GM12878 (cell line): Measurements from ENCODE around the gene PCED1A. TPM values are rescaled to one million over a fixed set of nuclear protein-coding genes. Genes with fewer than 3 reads are reported as not detected.

Experiments used
- ATAC-seq: fragments of 200-7000 bp; cut with Tn5 transposase; 3 replicates; pipeline ENCODE4 v1.9.1; 2020; ENCODE audit warnings: mild to moderate bottlenecking, moderate library complexity
- BruUV-seq: library from RNA; stranded (reverse); fragments of 400-500 nt; replicated peaks from 2 replicates; lab custom pipeline; 2021; lab: Mats Ljungman, UMichigan
- CTCF ChIA-PET: fragments of 300-600 bp; sonication (Branson Sonifier 250); formaldehyde crosslinking; extraction: SDS; loops from one replicate; lab custom pipeline; 2021; ENCODE audit warnings: inconsistent platforms; lab: Yijun Ruan, JAX
- POLR2A ChIA-PET: fragments of 350-600 bp; formaldehyde crosslinking; extraction: SDS; loops from one replicate; lab custom pipeline; 2021; ENCODE audit warnings: inconsistent platforms; lab: Charles Lee
- RAD21 ChIA-PET: fragments of 300-600 bp; sonication (Branson Sonifier 250); formaldehyde crosslinking; loops from one replicate; lab custom pipeline; 2023; ENCODE audit warnings: antibody characterized with exemption; ENCODE audit not compliant: unreplicated experiment; lab: Charles Lee
- SMC1A ChIA-PET: fragments of 300-600 bp; sonication (Branson Sonifier 250); formaldehyde crosslinking; loops from one replicate; lab custom pipeline; 2023; ENCODE audit not compliant: unreplicated experiment, uncharacterized antibody; lab: Charles Lee
- DNase-seq: peaks from one replicate; pipeline ENCODE4 v3.0.0-alpha.2; 2011; ENCODE audit warnings: low read depth, low spot score
- FAIRE-seq: peaks from 3 replicates; lab custom pipeline; 2011; peaks lifted over from hg19 to GRCh38; lab: Jason Lieb, UNC
- H2AFZ ChIP-seq: 2 replicates; pipeline ENCODE4 v1.6.0; 2011; ENCODE audit warnings: low read depth, low read length, control low read depth; ENCODE audit not compliant: control insufficient read depth
- H3K27ac ChIP-seq: 2 replicates; pipeline ENCODE4 v1.5.1; 2011; ENCODE audit warnings: control low read depth; ENCODE audit not compliant: control insufficient read depth, insufficient read depth
- H3K27me3 ChIP-seq, 2 experiments: replicated peaks in 1 of 2; 2 replicates each; pipeline versions ENCODE4 v1.6.0 to v1.6.1; 2011; ENCODE audit warnings: low read length in 1 of 2; ENCODE audit not compliant: control insufficient read depth in 2 of 2, insufficient read depth in 2 of 2
- H3K36me3 ChIP-seq, 2 experiments: 2 replicates each; pipeline ENCODE4 v1.5.1; 2011; ENCODE audit warnings: low read length in 1 of 2; ENCODE audit not compliant: control insufficient read depth in 2 of 2, insufficient read depth in 2 of 2
- H3K4me1 ChIP-seq: 2 replicates; pipeline ENCODE4 v1.6.1; 2011; ENCODE audit warnings: mild to moderate bottlenecking, low read length, moderate library complexity, mixed read lengths; ENCODE audit not compliant: control insufficient read depth, insufficient read depth
- H3K4me2 ChIP-seq: 2 replicates; pipeline ENCODE4 v1.6.0; 2011; ENCODE audit warnings: control low read depth; ENCODE audit not compliant: control insufficient read depth, insufficient read depth
- H3K4me3 ChIP-seq: fragments of 200-600 bp; sonication (generic); 2 replicates; pipeline ENCODE4 v1.5.1; 2016
- H3K79me2 ChIP-seq: 2 replicates; pipeline ENCODE4 v1.6.0; 2011; ENCODE audit warnings: low read length; ENCODE audit not compliant: control insufficient read depth, insufficient read depth
- H3K9ac ChIP-seq: 2 replicates; pipeline ENCODE4 v1.8.0; 2011; ENCODE audit warnings: low read length, control low read depth, mixed read lengths; ENCODE audit not compliant: control insufficient read depth, insufficient read depth
- H3K9me3 ChIP-seq: replicated peaks from 3 replicates; pipeline ENCODE4 v1.5.1; 2011; ENCODE audit warnings: mild to moderate bottlenecking, low read length; ENCODE audit not compliant: control insufficient read depth, insufficient read depth
- H4K20me1 ChIP-seq: 2 replicates; pipeline ENCODE4 v1.6.0; 2011; ENCODE audit not compliant: control insufficient read depth, insufficient read depth
- CBFB ChIP-seq: IDR thresholded peaks from 2 replicates; pipeline ENCODE4 v1.6.1; 2016; ENCODE audit warnings: antibody characterized with exemption, low read depth
- FOXM1 ChIP-seq: IDR thresholded peaks from 2 replicates; pipeline ENCODE4 v1.6.1; 2012; ENCODE audit warnings: low read depth, mild to moderate bottlenecking, inconsistent platforms, low read length, moderate library complexity
- HCFC1 ChIP-seq: fragments of 150-350 bp; IDR thresholded peaks from 2 replicates; pipeline ENCODE4 v1.6.1; 2014; ENCODE audit warnings: low read length
- HDGF ChIP-seq: fragments of 450-650 bp; IDR thresholded peaks from 2 replicates; pipeline ENCODE4 v1.6.1; 2016; ENCODE audit warnings: antibody characterized with exemption
- KDM1A ChIP-seq: fragments of 200-600 bp; sonication (generic); IDR thresholded peaks from 2 replicates; pipeline ENCODE4 v1.6.1; 2016; ENCODE audit warnings: borderline replicate concordance
- LARP7 ChIP-seq: fragments of 450-650 bp; IDR thresholded peaks from 2 replicates; pipeline ENCODE4 v1.6.1; 2017; ENCODE audit warnings: mild to moderate bottlenecking
- MTA2 ChIP-seq: fragments of 450-650 bp; IDR thresholded peaks from 2 replicates; pipeline ENCODE4 v1.6.1; 2016; ENCODE audit warnings: low read depth, mild to moderate bottlenecking, moderate library complexity
- NFYB ChIP-seq: IDR thresholded peaks from 2 replicates; pipeline ENCODE4 v1.6.1; 2011; ENCODE audit warnings: low read depth, mild to moderate bottlenecking, low read length, improper control_type of control experiment, moderate library complexity; ENCODE audit not compliant: insufficient read depth
- POLR2A ChIP-seq: IDR thresholded peaks from 2 replicates; pipeline ENCODE4 v1.6.1; 2011; ENCODE audit warnings: low read depth, mild to moderate bottlenecking, low read length
- POLR2AphosphoS5 ChIP-seq: IDR thresholded peaks from 2 replicates; pipeline ENCODE4 v1.6.1; 2011; ENCODE audit warnings: mild to moderate bottlenecking, low read length, inconsistent platforms
- RB1 ChIP-seq: fragments of 450-650 bp; formaldehyde crosslinking; IDR thresholded peaks from 2 replicates; pipeline ENCODE4 v1.6.1; 2017; ENCODE audit warnings: mild to moderate bottlenecking, borderline replicate concordance
- SMAD1 ChIP-seq: fragments of 450-650 bp; IDR thresholded peaks from 2 replicates; pipeline ENCODE4 v1.6.1; 2018; ENCODE audit warnings: mild to moderate bottlenecking, low read depth; ENCODE audit not compliant: partially characterized antibody
- SMARCA5 ChIP-seq: fragments of 450-650 bp; IDR thresholded peaks from 2 replicates; pipeline ENCODE4 v1.6.1; 2017; ENCODE audit warnings: mild to moderate bottlenecking
- SMC3 ChIP-seq: IDR thresholded peaks from 2 replicates; pipeline ENCODE4 v1.6.1; 2011; ENCODE audit warnings: low read length, improper control_type of control experiment, borderline replicate concordance
- TCF3 ChIP-seq: IDR thresholded peaks from 2 replicates; pipeline ENCODE4 v1.6.1; 2012; ENCODE audit warnings: low read depth, mild to moderate bottlenecking, low read length, borderline replicate concordance; ENCODE audit not compliant: insufficient read depth
- TCF7 ChIP-seq: IDR thresholded peaks from 2 replicates; pipeline ENCODE4 v1.6.1; 2014; ENCODE audit warnings: antibody characterized with exemption, borderline replicate concordance
- ZNF24 ChIP-seq: fragments of 450-650 bp; IDR thresholded peaks from 2 replicates; pipeline ENCODE4 v1.6.1; 2017; ENCODE audit warnings: antibody characterized with exemption, mild to moderate bottlenecking
- WGBS: methylation state at CpG from one replicate; pipeline ENCODE4 v1.1.6; 2016; ENCODE audit warnings: low lambda C conversion rate; ENCODE audit not compliant: insufficient replicate concordance, insufficient coverage; ENCODE audit errors: missing lambda C conversion rate; 5-methylcytosine and 5-hydroxymethylcytosine counted together
- in situ Hi-C: fragments of 300-500 bp; cut with MboI; formaldehyde crosslinking; loops from 9 replicates; pipeline ENCODE4 v1.14.3; 2018; ENCODE audit warnings: mixed read lengths
- intact Hi-C: fragments of 100-400 bp; cut with micrococcal nuclease; formaldehyde crosslinking; loops from one replicate; pipeline ENCODE4 v1.14.2; 2022; ENCODE audit not compliant: unreplicated experiment
- polyA plus RNA-seq, 11 experiments: library from polyadenylated mRNA; depleted of rRNA in 4 of 11; unstranded in 6 of 11; stranded (reverse) in 5 of 11; fragments of >200 nt; fragmentation: Nextera tagmentation in 4 of 11; fragmentation: Illumina TruSeq in 1 of 11; extraction: Ambion mirVana in 4 of 11; extraction: Trizol in 1 of 11; gene quantifications; 1 replicate in 1 of 11; 2 replicates in 10 of 11; pipeline versions ENCODE4 v1.2.1 to v1.2.3, GENCODE V29; 2011 to 2016; ENCODE audit warnings: inconsistent platforms in 2 of 11, missing spikeins in 2 of 11, low read depth in 1 of 11
- total RNA-seq, 4 experiments: library from RNA; depleted of rRNA in 3 of 4; stranded (reverse); fragments of >200 nt in 3 of 4; fragmentation: Illumina TruSeq in 1 of 4; extraction: Trizol in 1 of 4; gene quantifications; 2 replicates each; pipeline versions ENCODE4 v1.2.1 to v1.2.3, GENCODE V29; 2013 to 2021
- TF ChIP-seq, protein P1 (sequence below): IDR thresholded peaks from 2 replicates; pipeline ENCODE4 v1.6.1; 2011; ENCODE audit warnings: borderline replicate concordance, low read depth, mild to moderate bottlenecking, moderate library complexity, low read length; ENCODE audit not compliant: insufficient read depth, poor library complexity, severe bottlenecking
- TF ChIP-seq, protein P2 (sequence below): fragments of 450-650 bp; formaldehyde crosslinking; IDR thresholded peaks from 2 replicates; pipeline ENCODE4 v1.4.0; 2022; ENCODE audit warnings: mild to moderate bottlenecking, moderate library complexity

PCED1A gene
- total and polyA plus RNA-seq, 10 of the 15 experiments (the other 5 are each of a cell fraction or from before 2014, with no cell fraction given) = 4.5 to 30.9 (median 12.0) TPM

GRCh38 chr20:2873747-2874041 is 33.2 kb upstream of the PCED1A start (continued):
- TF ChIP-seq, protein P1, sequence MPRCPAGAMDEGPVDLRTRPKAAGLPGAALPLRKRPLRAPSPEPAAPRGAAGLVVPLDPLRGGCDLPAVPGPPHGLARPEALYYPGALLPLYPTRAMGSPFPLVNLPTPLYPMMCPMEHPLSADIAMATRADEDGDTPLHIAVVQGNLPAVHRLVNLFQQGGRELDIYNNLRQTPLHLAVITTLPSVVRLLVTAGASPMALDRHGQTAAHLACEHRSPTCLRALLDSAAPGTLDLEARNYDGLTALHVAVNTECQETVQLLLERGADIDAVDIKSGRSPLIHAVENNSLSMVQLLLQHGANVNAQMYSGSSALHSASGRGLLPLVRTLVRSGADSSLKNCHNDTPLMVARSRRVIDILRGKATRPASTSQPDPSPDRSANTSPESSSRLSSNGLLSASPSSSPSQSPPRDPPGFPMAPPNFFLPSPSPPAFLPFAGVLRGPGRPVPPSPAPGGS = no peak

DNA sequence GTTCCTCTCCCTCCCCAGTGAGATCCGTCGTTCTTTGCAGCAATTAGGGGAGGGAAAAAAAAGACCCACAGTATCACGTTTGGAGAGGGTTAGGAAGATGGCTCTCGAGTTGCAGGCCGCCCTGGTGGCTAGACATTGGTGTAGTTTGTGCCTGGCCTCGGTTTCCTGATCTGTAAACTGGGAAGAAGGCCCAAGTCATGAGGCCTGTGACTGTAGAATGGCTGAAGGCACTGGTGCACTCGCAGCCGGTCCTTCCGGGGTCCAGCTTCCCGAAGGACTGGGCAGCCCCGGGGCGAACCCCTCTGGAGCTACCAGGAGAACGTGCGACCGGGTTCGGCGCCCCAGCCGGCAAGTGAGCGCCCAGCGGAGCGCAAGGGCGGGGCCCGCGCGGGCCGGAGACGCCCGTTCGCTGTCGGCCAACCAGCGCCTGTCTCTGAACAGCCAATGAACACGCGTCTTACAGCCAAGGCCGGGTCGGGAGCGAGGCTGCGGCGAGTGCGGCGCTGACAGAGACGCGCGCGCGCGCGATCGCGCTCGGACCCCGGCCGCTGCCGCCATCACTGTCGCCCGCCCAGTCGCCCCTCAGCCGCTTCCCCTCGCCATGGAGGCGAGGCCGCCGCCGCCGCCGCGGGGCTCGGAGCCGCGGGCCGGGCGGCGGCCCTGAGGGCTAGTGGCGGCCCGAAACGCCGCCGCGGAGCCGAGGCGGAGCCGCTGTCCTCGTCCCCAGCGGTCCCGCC is 32.7 kb upstream of the PCED1A start, which contains the start of gene PTPRA:
TSS of gene PTPRA (plus strand) at position 472 of the 737 bp plus-strand sequence. CDS start 90,797 bp downstream, outside the sequence.
- Histone ChIP-seq H3K9ac (peak within 1 kb of the TSS; percentile 85), H3K4me2 (peak within 1 kb of the TSS; percentile 100), H4K20me1 (no peaks in the 10 kb centered on the region), H3K4me3 (peak within 1 kb of the TSS; percentile 99), H3K4me1 (peaks cover 13% of the 10 kb centered on the region), H3K27me3 (no peaks in the 10 kb centered on the region), H3K79me2 (peaks cover 42% of the 10 kb centered on the region), H3K36me3 (no peaks in the 10 kb centered on the region), H3K27ac (peak within 1 kb of the TSS; percentile 76), H3K9me3 (no peaks in the 10 kb centered on the region), H2AFZ (peak within 1 kb of the TSS; percentile 52)
- FAIRE-seq (peak; percentile 84), DNase-seq (peak; percentile 59), ATAC-seq (peak; percentile 94)
- ChIA-PET SMC1A (interaction anchor here (1.4 kb wide), 1 partner anchor 51 kb away, joined by 3 read pairs; no protein-coding TSS in a partner anchor), POLR2A (interaction anchor here (0.5 to 1.4 kb wide), 8 partner anchors 11 to 1249 kb away, joined by 3 to 8 read pairs (median 4); partner anchors contain the start of gene IDH3B), RAD21 (interaction anchor here (0.6 to 1.4 kb wide), 4 partner anchors 28 to 402 kb away, joined by 3 to 8 read pairs (median 3); no protein-coding TSS in a partner anchor), CTCF (interaction anchor here (1.1 to 1.7 kb wide), 2 partner anchors 69 to 128 kb away, joined by 3 to 8 read pairs; no protein-coding TSS in a partner anchor)
- intact Hi-C loops (loop anchor here (5.0 kb wide), 2 partner anchors 109 to 129 kb away; no protein-coding TSS in a partner anchor), in situ Hi-C loops (no loop called here)
- WGBS = under 1% methylated on average over 63 of the region's 83 CpGs
- no TSS peak for BruUV-seq
- TF ChIP-seq ZNF24 (0 out of 2 replicates have a peak, but pooled peaks have one; percentile 22), SMAD1 (no peak), MTA2 (no peak), POLR2AphosphoS5 (peak; percentile 85; the same call in 1 of the 2 replicates), TCF3 (peak; percentile 64; the same call in 1 of the 2 replicates), HCFC1 (peak; percentile 39; the same call in 1 of the 2 replicates), TCF7 (no peak), NFYB (peak; percentile 71; the same call in 1 of the 2 replicates), FOXM1 (no peak; the same call in 1 of the 2 replicates), CBFB (no peak), HDGF (no peak), SMC3 (no peak), POLR2A (peak; percentile 92), RB1 (peak; percentile 92; the same call in 1 of the 2 replicates), LARP7 (peak; percentile 91), KDM1A (no peak), SMARCA5 (0 out of 2 replicates have a peak, but pooled peaks have one; percentile 49)
- TF ChIP-seq, protein P2, sequence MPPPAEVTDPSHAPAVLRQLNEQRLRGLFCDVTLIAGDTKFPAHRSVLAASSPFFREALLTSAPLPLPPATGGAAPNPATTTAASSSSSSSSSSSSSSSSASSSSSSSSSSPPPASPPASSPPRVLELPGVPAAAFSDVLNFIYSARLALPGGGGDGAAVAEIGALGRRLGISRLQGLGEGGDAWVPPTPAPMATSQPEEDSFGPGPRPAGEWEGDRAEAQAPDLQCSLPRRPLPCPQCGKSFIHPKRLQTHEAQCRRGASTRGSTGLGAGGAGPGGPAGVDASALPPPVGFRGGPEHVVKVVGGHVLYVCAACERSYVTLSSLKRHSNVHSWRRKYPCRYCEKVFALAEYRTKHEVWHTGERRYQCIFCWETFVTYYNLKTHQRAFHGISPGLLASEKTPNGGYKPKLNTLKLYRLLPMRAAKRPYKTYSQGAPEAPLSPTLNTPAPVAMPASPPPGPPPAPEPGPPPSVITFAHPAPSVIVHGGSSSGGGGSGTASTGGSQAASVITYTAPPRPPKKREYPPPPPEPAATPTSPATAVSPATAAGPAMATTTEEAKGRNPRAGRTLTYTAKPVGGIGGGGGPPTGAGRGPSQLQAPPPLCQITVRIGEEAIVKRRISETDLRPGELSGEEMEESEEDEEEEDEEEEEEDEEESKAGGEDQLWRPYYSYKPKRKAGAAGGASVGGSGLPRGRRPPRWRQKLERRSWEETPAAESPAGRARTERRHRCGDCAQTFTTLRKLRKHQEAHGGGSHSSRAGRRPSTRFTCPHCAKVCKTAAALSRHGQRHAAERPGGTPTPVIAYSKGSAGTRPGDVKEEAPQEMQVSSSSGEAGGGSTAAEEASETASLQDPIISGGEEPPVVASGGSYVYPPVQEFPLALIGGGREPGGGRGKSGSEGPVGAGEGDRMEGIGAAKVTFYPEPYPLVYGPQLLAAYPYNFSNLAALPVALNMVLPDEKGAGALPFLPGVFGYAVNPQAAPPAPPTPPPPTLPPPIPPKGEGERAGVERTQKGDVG (CRISPR knock-in tag) = no peak
